WERI-Rb-1 (cell line): ENCODE measurements around the gene GALNT5.

Experiments used
- DNase-seq: peaks from one replicate; pipeline ENCODE4 v3.0.0-alpha.2; 2020
- H3K27ac ChIP-seq: fragments of 250-450 bp; sonication (Bioruptor Pico); 2 replicates; pipeline ENCODE4 v1.5.1; 2020; ENCODE audit warnings: mild to moderate bottlenecking, moderate library complexity
- H3K27me3 ChIP-seq: fragments of 250-450 bp; sonication (Bioruptor Pico); 2 replicates; pipeline ENCODE4 v1.5.1; 2021; ENCODE audit warnings: mild to moderate bottlenecking, low read depth, moderate library complexity; ENCODE audit not compliant: insufficient read depth, severe bottlenecking
- H3K36me3 ChIP-seq: fragments of 250-450 bp; sonication (Bioruptor Pico); 2 replicates; pipeline ENCODE4 v1.5.1; 2020; ENCODE audit warnings: mild to moderate bottlenecking, moderate library complexity
- H3K4me3 ChIP-seq: 2 replicates; pipeline ENCODE4 v1.5.1; 2011; ENCODE audit warnings: low read depth, mild to moderate bottlenecking, control low read depth, low read length
- H3K9me3 ChIP-seq: fragments of 250-450 bp; sonication (Bioruptor Pico); 2 replicates; pipeline ENCODE4 v1.5.1; 2021; ENCODE audit warnings: mild to moderate bottlenecking, moderate library complexity; ENCODE audit not compliant: severe bottlenecking
- TF ChIP-seq, protein P1 (sequence below): IDR thresholded peaks from 2 replicates; pipeline ENCODE4 v1.5.1; 2011; ENCODE audit warnings: low read depth, mild to moderate bottlenecking, control low read depth, inconsistent platforms, low read length

Gene GALNT5

DNA sequence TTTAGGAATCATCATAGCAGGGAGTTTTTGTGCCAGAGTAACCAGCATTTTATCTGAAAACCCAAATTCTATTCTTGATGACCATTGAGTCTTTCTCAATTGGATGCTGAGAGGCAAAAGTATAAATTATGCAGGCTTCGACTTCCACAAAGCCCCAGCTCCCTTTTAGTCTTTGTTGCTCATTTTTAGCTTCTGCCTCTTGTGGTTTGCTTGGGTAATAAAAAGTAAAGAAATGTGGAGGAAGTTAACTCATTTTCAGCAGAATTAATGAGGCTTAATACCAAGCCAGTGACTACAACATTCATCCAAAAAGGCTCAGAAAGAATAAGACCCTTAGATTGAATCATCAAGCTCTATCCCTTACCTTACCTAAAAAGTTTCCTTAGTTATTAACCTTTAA, 49.5 kb downstream of the GALNT5 start:
- no peak overlapping the region for H3K27ac ChIP-seq
- TF ChIP-seq, protein P1, sequence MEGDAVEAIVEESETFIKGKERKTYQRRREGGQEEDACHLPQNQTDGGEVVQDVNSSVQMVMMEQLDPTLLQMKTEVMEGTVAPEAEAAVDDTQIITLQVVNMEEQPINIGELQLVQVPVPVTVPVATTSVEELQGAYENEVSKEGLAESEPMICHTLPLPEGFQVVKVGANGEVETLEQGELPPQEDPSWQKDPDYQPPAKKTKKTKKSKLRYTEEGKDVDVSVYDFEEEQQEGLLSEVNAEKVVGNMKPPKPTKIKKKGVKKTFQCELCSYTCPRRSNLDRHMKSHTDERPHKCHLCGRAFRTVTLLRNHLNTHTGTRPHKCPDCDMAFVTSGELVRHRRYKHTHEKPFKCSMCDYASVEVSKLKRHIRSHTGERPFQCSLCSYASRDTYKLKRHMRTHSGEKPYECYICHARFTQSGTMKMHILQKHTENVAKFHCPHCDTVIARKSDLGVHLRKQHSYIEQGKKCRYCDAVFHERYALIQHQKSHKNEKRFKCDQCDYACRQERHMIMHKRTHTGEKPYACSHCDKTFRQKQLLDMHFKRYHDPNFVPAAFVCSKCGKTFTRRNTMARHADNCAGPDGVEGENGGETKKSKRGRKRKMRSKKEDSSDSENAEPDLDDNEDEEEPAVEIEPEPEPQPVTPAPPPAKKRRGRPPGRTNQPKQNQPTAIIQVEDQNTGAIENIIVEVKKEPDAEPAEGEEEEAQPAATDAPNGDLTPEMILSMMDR = no peak
- no peaks in the 10 kb centered on the region for H3K27me3 ChIP-seq
- no peaks in the 10 kb centered on the region for H3K36me3 ChIP-seq
- H3K9me3 ChIP-seq = no peaks in the 10 kb centered on the region
- no peak overlapping the region for H3K4me3 ChIP-seq
- no peak for DNase-seq

DNA sequence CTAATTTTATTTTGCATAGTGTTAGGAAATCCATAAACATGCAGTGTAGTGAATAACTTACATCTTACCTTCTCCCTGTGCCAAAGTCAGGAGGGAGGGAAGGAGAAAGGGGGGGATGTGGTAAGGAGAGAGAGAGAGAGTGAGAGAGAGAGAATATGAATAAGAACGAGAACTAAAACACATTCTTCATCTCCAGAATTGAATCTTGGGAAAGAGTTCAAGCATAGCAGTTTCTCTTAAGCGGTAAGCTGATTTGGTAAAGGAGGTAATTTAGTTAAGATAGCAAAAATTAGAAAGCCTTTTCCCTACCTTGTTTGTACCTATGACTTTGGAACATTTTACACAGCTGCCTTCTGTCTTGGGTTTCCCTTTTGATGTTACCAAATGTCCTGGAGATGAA, 52.4 kb downstream of the GALNT5 start:
- TF ChIP-seq, protein P1 = no peak
- H3K27me3 ChIP-seq = no peaks in the 10 kb centered on the region
- no peak overlapping the region for H3K4me3 ChIP-seq
- no peak for DNase-seq
- no peaks in the 10 kb centered on the region for H3K9me3 ChIP-seq
- H3K36me3 ChIP-seq = no peaks in the 10 kb centered on the region
- no peak overlapping the region for H3K27ac ChIP-seq

DNA sequence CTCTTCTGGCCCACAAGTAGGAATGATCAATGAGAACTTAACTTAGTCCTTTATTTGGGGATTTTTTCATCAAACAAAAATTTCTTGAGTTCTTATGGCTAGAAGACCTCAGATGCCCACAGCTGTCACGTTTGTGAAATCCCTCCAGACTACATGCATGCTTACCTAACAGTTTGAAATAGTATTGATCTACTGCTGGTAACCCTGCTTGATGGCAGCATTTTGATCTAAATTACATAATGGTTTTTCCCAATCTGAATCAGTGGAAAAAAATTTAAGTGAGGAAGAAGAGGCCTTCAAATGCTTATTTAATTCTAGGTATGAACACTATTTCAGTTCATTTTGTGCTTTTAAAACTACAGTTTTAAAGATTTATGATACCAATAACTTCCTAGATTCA, 54.2 kb downstream of the GALNT5 start:
- no peak for DNase-seq
- TF ChIP-seq, protein P1 = no peak
- H3K9me3 ChIP-seq = no peaks in the 10 kb centered on the region
- H3K27ac ChIP-seq = no peak overlapping the region
- H3K4me3 ChIP-seq = no peak overlapping the region
- no peaks in the 10 kb centered on the region for H3K27me3 ChIP-seq
- no peaks in the 10 kb centered on the region for H3K36me3 ChIP-seq

DNA sequence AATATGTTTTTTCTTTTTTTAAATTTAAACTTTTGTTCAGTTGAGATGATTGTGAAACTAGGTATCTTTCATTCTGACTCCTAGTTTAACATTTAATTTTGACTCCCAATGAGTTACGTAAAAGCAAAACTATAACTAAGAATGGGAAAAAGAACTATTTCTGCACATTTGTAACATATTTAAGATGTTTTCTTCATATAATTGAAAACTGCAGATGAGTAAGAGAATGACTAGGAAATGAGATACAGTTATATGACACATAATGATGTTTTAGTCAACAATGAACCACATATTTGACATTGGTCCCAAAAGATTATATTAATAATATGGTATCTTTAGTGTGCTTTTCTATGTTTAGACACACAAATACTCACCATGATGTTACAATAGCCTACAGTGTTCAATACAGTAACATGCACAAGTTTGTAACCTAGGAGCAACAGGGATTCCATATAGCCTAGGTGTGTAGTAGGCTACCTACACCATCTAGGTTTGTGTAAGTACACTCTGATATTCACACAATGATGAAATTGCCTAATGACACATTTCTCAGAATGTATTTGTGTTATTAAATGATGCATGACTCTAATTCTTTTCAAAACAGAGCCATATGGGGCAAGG, 55.5 kb downstream of the GALNT5 start:
- H3K9me3 ChIP-seq = no peaks in the 10 kb centered on the region
- no peak overlapping the region for H3K27ac ChIP-seq
- H3K36me3 ChIP-seq = no peaks in the 10 kb centered on the region
- DNase-seq = no peak
- H3K27me3 ChIP-seq = no peaks in the 10 kb centered on the region
- TF ChIP-seq, protein P1 = no peak
- H3K4me3 ChIP-seq = no peak overlapping the region

DNA sequence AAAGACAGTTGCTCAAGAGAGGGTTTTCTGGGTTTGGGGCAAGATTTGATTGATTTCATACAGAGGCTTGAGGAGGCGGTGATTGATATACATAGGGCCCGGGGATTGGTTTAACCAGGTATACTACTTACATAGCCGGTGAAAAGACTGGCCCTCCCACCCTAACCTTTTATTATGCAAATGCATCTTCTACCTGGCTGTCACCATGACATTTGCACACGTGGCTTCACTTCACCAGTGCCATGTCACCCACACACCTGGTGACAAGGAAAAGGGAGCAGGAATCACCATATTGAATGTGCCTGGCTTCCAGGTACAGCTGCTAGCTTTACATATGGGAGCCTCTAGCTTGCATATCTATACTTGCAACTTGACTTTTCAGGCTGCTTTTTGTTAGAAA, 58.4 kb downstream of the GALNT5 start:
- Histone ChIP-seq H3K9me3 (no peaks in the 10 kb centered on the region), H3K36me3 (no peaks in the 10 kb centered on the region), H3K27me3 (no peaks in the 10 kb centered on the region), H3K27ac (no peak overlapping the region), H3K4me3 (no peak overlapping the region)
- TF ChIP-seq, protein P1 = no peak
- no peak for DNase-seq

DNA sequence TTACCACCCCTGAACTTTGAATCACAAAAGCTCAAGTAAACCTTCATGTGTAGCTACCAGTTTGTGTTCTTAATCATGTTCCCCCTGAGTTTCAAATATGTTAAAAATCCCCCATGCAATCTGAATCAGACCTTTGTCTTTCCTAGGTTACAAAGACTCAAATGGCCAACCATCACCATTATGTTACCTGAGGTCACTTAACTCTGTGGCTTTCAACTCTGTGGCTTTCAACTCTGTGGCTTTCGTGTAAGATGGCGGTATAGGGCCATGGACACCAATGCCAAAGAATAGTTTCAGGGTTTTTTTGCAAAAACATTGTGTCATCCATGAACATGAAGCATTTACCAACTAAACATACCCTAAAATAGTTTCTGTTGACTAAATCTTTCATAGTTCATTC, 61.4 kb downstream of the GALNT5 start:
- Histone ChIP-seq H3K4me3 (no peak overlapping the region), H3K9me3 (no peaks in the 10 kb centered on the region), H3K36me3 (no peaks in the 10 kb centered on the region), H3K27ac (no peak overlapping the region), H3K27me3 (no peaks in the 10 kb centered on the region)
- no peak for DNase-seq
- TF ChIP-seq, protein P1 = no peak
